Gastroesophageal sphincter (tissue), 4 donors: Measurements from ENCODE around the gene PISD. TPM values are rescaled to one million over a fixed set of nuclear protein-coding genes. Genes with fewer than 3 reads are reported as not detected.

Experiments
- ATAC-seq: fragments of 150-250 bp; one replicate; pipeline ENCODE4 v1.9.1; 2016; ENCODE audit warnings: mild to moderate bottlenecking, moderate library complexity
- H3K27ac ChIP-seq, 4 donors: fragments of 200-600 bp; sonication (generic) in 3 of 4; 1 replicate in 3 of 4; 2 replicates in 1 of 4; pipeline ENCODE4 v1.5.1; 2016 to 2019
- H3K27me3 ChIP-seq: fragments of 200-600 bp; sonication (generic); one replicate; pipeline ENCODE4 v1.5.1; 2019
- H3K36me3 ChIP-seq, 2 donors: fragments of 200-600 bp; sonication (generic); one replicate each; pipeline ENCODE4 v1.5.1; 2019; ENCODE audit warnings: control low read depth in 1 of 2
- H3K4me1 ChIP-seq, 3 donors: fragments of 200-600 bp; sonication (generic); 1 replicate in 2 of 3; 2 replicates in 1 of 3; pipeline ENCODE4 v1.5.1; 2016 to 2019; ENCODE audit warnings: control low read depth in 2 of 3
- H3K4me3 ChIP-seq, 2 donors: fragments of 200-600 bp; sonication (generic); one replicate each; pipeline ENCODE4 v1.5.1; 2019; ENCODE audit warnings: mild to moderate bottlenecking in 1 of 2, moderate library complexity in 1 of 2
- H3K9me3 ChIP-seq, 3 donors: fragments of 200-600 bp; sonication (generic); one replicate each; pipeline ENCODE4 v1.5.1; 2017 to 2019; ENCODE audit warnings: control low read depth in 2 of 3
- EP300 ChIP-seq: sonication (generic); formaldehyde crosslinking; IDR thresholded peaks from one replicate; pipeline ENCODE4 v1.6.1; 2017; ENCODE audit warnings: antibody characterized with exemption, mild to moderate bottlenecking
- POLR2A ChIP-seq, 2 donors: fragments of 450-650 bp; IDR thresholded peaks; one replicate each; pipeline ENCODE4 v1.6.1; 2017; ENCODE audit warnings: antibody characterized with exemption in 2 of 2, mild to moderate bottlenecking in 2 of 2, moderate library complexity in 1 of 2
- POLR2AphosphoS5 ChIP-seq: sonication (generic); formaldehyde crosslinking; IDR thresholded peaks from one replicate; pipeline ENCODE4 v1.6.1; 2017; ENCODE audit warnings: antibody characterized with exemption
- WGBS, 2 donors: methylation state at CpG; one replicate each; pipeline ENCODE4 v1.1.5; 2018; ENCODE audit warnings: low coverage in 1 of 2; 5-methylcytosine and 5-hydroxymethylcytosine counted together
- total RNA-seq, 4 donors: library from RNA; depleted of rRNA; stranded (reverse); fragments of >200 nt; gene quantifications; one replicate each; pipeline ENCODE4 v1.1.0, GENCODE V29; 2016
- TF ChIP-seq, protein P1 (sequence below), 4 experiments: fragments of 200-600 bp in 2 of 4; fragments of 450-650 bp in 2 of 4; sonication (generic) in 1 of 4; IDR thresholded peaks; one replicate each; pipeline ENCODE4 v1.5.1; 2017 to 2019; ENCODE audit warnings: antibody characterized with exemption in 4 of 4, mild to moderate bottlenecking in 2 of 4, moderate library complexity in 2 of 4

PISD gene
- total RNA-seq, 4 donors from 2014 or later: 10.1 to 32.7 (median 19.2) TPM

DNA sequence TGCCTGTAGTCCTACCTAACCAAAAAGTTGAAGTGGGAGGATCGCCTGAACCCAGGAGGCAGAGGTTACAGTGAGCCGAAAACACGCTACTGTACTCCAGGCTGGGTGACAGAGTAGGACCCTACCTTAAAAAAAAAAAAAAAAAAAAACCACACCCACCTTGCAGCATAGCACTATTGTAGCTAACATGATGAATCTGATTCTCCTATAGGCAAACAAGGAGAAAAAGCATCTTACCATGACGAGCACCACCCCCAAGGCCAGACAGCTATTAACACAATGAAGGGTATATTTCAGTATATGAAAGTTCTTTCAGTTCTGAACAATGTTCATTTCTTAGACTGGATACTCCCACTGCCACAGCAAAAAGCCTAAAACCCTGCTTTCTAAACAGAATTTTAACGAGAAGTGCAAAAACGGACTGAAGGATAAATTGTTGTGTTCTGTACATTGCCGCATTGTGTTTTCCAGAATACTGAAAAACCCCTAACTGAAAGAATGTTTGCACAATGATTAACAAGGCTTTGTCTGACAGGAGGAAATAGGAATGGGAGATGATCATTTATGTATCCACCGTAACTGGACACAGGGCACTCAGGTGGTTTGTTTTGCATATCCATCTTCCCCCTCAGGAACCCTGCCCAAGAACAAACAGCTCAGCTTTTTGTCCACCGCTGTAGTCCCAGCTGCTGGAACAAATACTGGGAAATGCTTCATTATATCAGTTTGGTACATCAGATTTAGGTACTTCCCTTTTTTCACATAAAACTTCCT is 8.9 kb downstream of the PISD start:
- Histone ChIP-seq H3K27me3 (no peaks in the 10 kb centered on the region), H3K4me1 (no peaks in the 10 kb centered on the region), H3K9me3 (no peaks in the 10 kb centered on the region), H3K36me3 (peaks cover 0 to 20% of the 10 kb centered on the region in 2 donors), H3K27ac (no peak overlapping the region), H3K4me3 (no peak overlapping the region)
- ATAC-seq: no peak
- no peak for TF ChIP-seq EP300
- no peak for TF ChIP-seq POLR2AphosphoS5
- TF ChIP-seq POLR2A (IDR thresholded peaks at IDR 0.05): no peak
- TF ChIP-seq, protein P1, sequence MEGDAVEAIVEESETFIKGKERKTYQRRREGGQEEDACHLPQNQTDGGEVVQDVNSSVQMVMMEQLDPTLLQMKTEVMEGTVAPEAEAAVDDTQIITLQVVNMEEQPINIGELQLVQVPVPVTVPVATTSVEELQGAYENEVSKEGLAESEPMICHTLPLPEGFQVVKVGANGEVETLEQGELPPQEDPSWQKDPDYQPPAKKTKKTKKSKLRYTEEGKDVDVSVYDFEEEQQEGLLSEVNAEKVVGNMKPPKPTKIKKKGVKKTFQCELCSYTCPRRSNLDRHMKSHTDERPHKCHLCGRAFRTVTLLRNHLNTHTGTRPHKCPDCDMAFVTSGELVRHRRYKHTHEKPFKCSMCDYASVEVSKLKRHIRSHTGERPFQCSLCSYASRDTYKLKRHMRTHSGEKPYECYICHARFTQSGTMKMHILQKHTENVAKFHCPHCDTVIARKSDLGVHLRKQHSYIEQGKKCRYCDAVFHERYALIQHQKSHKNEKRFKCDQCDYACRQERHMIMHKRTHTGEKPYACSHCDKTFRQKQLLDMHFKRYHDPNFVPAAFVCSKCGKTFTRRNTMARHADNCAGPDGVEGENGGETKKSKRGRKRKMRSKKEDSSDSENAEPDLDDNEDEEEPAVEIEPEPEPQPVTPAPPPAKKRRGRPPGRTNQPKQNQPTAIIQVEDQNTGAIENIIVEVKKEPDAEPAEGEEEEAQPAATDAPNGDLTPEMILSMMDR (IDR thresholded peaks at IDR 0.05): no peak
- WGBS, 2 donors: 79 to 83% methylated on average over 6 to 9 of the region's 9 CpGs

GRCh38 chr22:31652088-31652487 is 9.9 kb downstream of the PISD start:
- no peak for TF ChIP-seq EP300
- TF ChIP-seq POLR2A (IDR thresholded peaks at IDR 0.05): no peak
- no peak for TF ChIP-seq POLR2AphosphoS5
- TF ChIP-seq, protein P1 (IDR thresholded peaks at IDR 0.05): no peak
- H3K27ac ChIP-seq: no peak overlapping the region
- no peaks in the 10 kb centered on the region for H3K9me3 ChIP-seq
- no peak for ATAC-seq
- no peaks in the 10 kb centered on the region for H3K4me1 ChIP-seq
- peaks cover 0 to 30% of the 10 kb centered on the region in 2 donors for H3K36me3 ChIP-seq
- H3K4me3 ChIP-seq: no peak overlapping the region
- H3K27me3 ChIP-seq: no peaks in the 10 kb centered on the region
- WGBS, 2 donors: 71 to 79% methylated on average over 6 to 7 of the region's 9 CpGs

DNA sequence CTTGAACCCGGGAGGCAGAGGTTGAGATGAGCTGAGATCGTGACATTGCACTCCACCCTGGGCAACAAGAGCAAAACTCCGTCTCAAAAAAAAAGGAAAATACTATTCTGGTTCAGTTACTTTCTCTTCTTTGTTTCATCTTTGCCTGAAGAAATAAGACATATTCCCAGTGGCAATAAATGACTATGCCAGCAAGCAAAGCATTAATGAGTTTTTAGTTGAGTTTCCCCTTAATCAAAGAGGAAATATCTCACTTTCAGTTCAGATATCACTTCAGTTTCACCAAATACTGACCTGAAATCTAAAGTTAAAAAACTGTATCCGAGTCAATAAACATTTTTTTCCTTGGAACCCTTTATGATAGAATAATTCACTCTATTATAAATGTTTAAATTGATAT is 10.4 kb downstream of the PISD start:
- ATAC-seq: no peak
- H3K27ac ChIP-seq: no peak overlapping the region
- no peaks in the 10 kb centered on the region for H3K4me1 ChIP-seq
- peaks cover 0 to 34% of the 10 kb centered on the region in 2 donors for H3K36me3 ChIP-seq
- TF ChIP-seq POLR2A (IDR thresholded peaks at IDR 0.05) (no peak), EP300 (no peak), POLR2AphosphoS5 (no peak)
- TF ChIP-seq, protein P1 (IDR thresholded peaks at IDR 0.05): no peak
- H3K27me3 ChIP-seq: no peaks in the 10 kb centered on the region
- WGBS, 2 donors: 82 to 94% methylated on average over 1 of the region's 4 CpGs
- H3K9me3 ChIP-seq: no peaks in the 10 kb centered on the region
- no peak overlapping the region for H3K4me3 ChIP-seq

GRCh38 chr22:31650391-31650790 is 11.6 kb downstream of the PISD start:
- H3K27me3 ChIP-seq: no peaks in the 10 kb centered on the region
- H3K4me3 ChIP-seq: no peak overlapping the region
- TF ChIP-seq POLR2AphosphoS5 (no peak), POLR2A (IDR thresholded peaks at IDR 0.05) (no peak), EP300 (no peak)
- TF ChIP-seq, protein P1 (IDR thresholded peaks at IDR 0.05): no peak
- H3K27ac ChIP-seq: no peak overlapping the region
- 65 to 70% methylated on average over 6 of the region's 6 CpGs for WGBS, 2 donors
- H3K36me3 ChIP-seq: peaks cover 0 to 46% of the 10 kb centered on the region in 2 donors
- no peaks in the 10 kb centered on the region for H3K9me3 ChIP-seq
- H3K4me1 ChIP-seq: no peaks in the 10 kb centered on the region
- ATAC-seq: peak; percentile 66
